Progenitor cell of endocrine pancreas (in vitro differentiated cells): Measurements from ENCODE around the gene PRDM4. TPM values are rescaled to one million over a fixed set of nuclear protein-coding genes. Genes with fewer than 3 reads are reported as not detected.
"Not testable (repeated sequence)": the region's sequence is repeated elsewhere in the genome, so short reads cannot be mapped to it uniquely, and the experiment has no call there.

Source experiments
- DNase-seq: peaks from one replicate; pipeline ENCODE4 v3.0.0; 2021; ENCODE audit warnings: low spot score; ENCODE audit not compliant: unreplicated experiment
- H3K27ac Mint-ChIP-seq: 2 replicates; pipeline ENCODE4 v1.8.0; 2021; ENCODE audit warnings: mild to moderate bottlenecking, moderate library complexity, mixed read lengths
- H3K27me3 Mint-ChIP-seq: 2 replicates; pipeline ENCODE4 v1.8.0; 2021; ENCODE audit warnings: mixed read lengths
- H3K36me3 Mint-ChIP-seq: 2 replicates; pipeline ENCODE4 v1.8.0; 2022; ENCODE audit warnings: mixed read lengths; ENCODE audit not compliant: insufficient read depth
- H3K4me1 Mint-ChIP-seq: 2 replicates; pipeline ENCODE4 v1.8.0; 2021; ENCODE audit warnings: low read depth, mixed read lengths
- H3K4me3 Mint-ChIP-seq: 2 replicates; pipeline ENCODE4 v1.8.0; 2021; ENCODE audit warnings: low read depth, mild to moderate bottlenecking, moderate library complexity, mixed read lengths
- H3K9me3 Mint-ChIP-seq: 2 replicates; pipeline ENCODE4 v1.8.0; 2021; ENCODE audit warnings: low read depth, mixed read lengths
- CTCF ChIP-seq: fragments of 200-600 bp; sonication (generic); IDR thresholded peaks from one replicate; pipeline ENCODE4 v1.5.0; 2021; ENCODE audit warnings: antibody characterized with exemption, mild to moderate bottlenecking; ENCODE audit not compliant: unreplicated experiment
- total RNA-seq: library from RNA; stranded (reverse); gene quantifications from 2 replicates; pipeline ENCODE4 v1.2.1, GENCODE V29; 2021

The PRDM4 gene
- total RNA-seq, 1 donor from 2014 or later, result 34.0 TPM

GRCh38 chr12:107715780-107716179, 45.2 kb downstream of the PRDM4 start:
- Mint-ChIP-seq H3K27me3 (no peaks in the 10 kb centered on the region), H3K36me3 (peaks cover 20% of the 10 kb centered on the region), H3K27ac (no peak overlapping the region), H3K9me3 (no peaks in the 10 kb centered on the region), H3K4me1 (no peaks in the 10 kb centered on the region), H3K4me3 (no peak overlapping the region)
- no peak for DNase-seq
- TF ChIP-seq CTCF, result no peak

GRCh38 chr12:107705522-107705921, 55.4 kb downstream of the PRDM4 start:
- H3K4me3 Mint-ChIP-seq, H3K27ac Mint-ChIP-seq, H3K9me3 Mint-ChIP-seq, H3K27me3 Mint-ChIP-seq, DNase-seq, H3K4me1 Mint-ChIP-seq: not testable (repeated sequence)
- H3K36me3 Mint-ChIP-seq, result peaks cover 68% of the 10 kb centered on the region

- H3K36me3 Mint-ChIP-seq, result peaks cover 74% of the 10 kb centered on the region
- no peaks in the 10 kb centered on the region for H3K27me3 Mint-ChIP-seq
- H3K4me1 Mint-ChIP-seq, result no peaks in the 10 kb centered on the region
- no peak overlapping the region for H3K27ac Mint-ChIP-seq
- TF ChIP-seq CTCF, result no peak
- no peak overlapping the region for H3K4me3 Mint-ChIP-seq
- DNase-seq, result no peak
- peaks cover 12% of the 10 kb centered on the region for H3K9me3 Mint-ChIP-seq
Measured at GRCh38 chr12:107704041-107704440, 56.9 kb downstream of the PRDM4 start.

- H3K27me3 Mint-ChIP-seq, result no peaks in the 10 kb centered on the region
- no peak overlapping the region for H3K27ac Mint-ChIP-seq
- no peak overlapping the region for H3K4me3 Mint-ChIP-seq
- H3K9me3 Mint-ChIP-seq, result peaks cover 12% of the 10 kb centered on the region
- H3K36me3 Mint-ChIP-seq, result peaks cover 68% of the 10 kb centered on the region
- no peaks in the 10 kb centered on the region for H3K4me1 Mint-ChIP-seq
- no peak for DNase-seq
- no peak for TF ChIP-seq CTCF
Measured at GRCh38 chr12:107702106-107702505, 58.8 kb downstream of the PRDM4 start.

GRCh38 chr12:107695772-107696171, 65.2 kb downstream of the PRDM4 start:
- not testable (repeated sequence) for H3K4me3 Mint-ChIP-seq, H3K27ac Mint-ChIP-seq, H3K4me1 Mint-ChIP-seq, H3K27me3 Mint-ChIP-seq, DNase-seq, H3K9me3 Mint-ChIP-seq
- H3K36me3 Mint-ChIP-seq, result peaks cover 47% of the 10 kb centered on the region
- TF ChIP-seq CTCF, result peak; percentile 14

GRCh38 chr12:107685360-107686248, 75.3 kb downstream of the PRDM4 start, which contains the start of gene PWP1:
Gene PWP1 (plus strand): TSS chr12:107685799. CDS start chr12:107685900, 101 bp downstream.
- peaks cover 11% of the 10 kb centered on the region for H3K36me3 Mint-ChIP-seq
- peaks cover 20% of the 10 kb centered on the region for H3K4me1 Mint-ChIP-seq
- H3K4me3 Mint-ChIP-seq, result peak within 1 kb of the TSS; percentile 98
- peak; percentile 92 for DNase-seq
- no peaks in the 10 kb centered on the region for H3K9me3 Mint-ChIP-seq
- H3K27me3 Mint-ChIP-seq, result no peaks in the 10 kb centered on the region
- TF ChIP-seq CTCF, result no peak
- peak within 1 kb of the TSS; percentile 99 for H3K27ac Mint-ChIP-seq
